AG10803 (cell line): ENCODE data around the gene RAP1GAP.

Experiments used
- DNase-seq: peaks from one replicate; pipeline ENCODE4 v3.0.0; 2010; ENCODE audit warnings: low read depth
- H3K4me3 ChIP-seq: 2 replicates; pipeline ENCODE4 v1.5.1; 2011; ENCODE audit warnings: mild to moderate bottlenecking, low read length, control low read depth
- CTCF ChIP-seq: conservative IDR thresholded peaks from 2 replicates; pipeline ENCODE4 v1.5.1; 2011; ENCODE audit warnings: mild to moderate bottlenecking, low read length, control low read depth, inconsistent platforms

The RAP1GAP gene

GRCh38 chr1:21670059-21670881, 1.1 kb upstream of the RAP1GAP start:
- peak; percentile 54 for DNase-seq
- H3K4me3 ChIP-seq, result no peak overlapping the region
- no peak for TF ChIP-seq CTCF

GRCh38 chr1:21668951-21669257, 253 bp downstream of the RAP1GAP start:
- no peak for TF ChIP-seq CTCF
- no peak overlapping the region; the same call in 1 of the 2 replicates for H3K4me3 ChIP-seq
- no peak for DNase-seq

GRCh38 chr1:21668232-21668950, 766 bp downstream of the RAP1GAP start:
- no peak overlapping the region for H3K4me3 ChIP-seq
- DNase-seq, result no peak
- no peak for TF ChIP-seq CTCF

GRCh38 chr1:21667348-21668231, 1.6 kb downstream of the RAP1GAP start:
- no peak overlapping the region for H3K4me3 ChIP-seq
- no peak for TF ChIP-seq CTCF

GRCh38 chr1:21666576-21667320, 2.4 kb downstream of the RAP1GAP start:
- no peak overlapping the region for H3K4me3 ChIP-seq
- TF ChIP-seq CTCF, result no peak
- DNase-seq, result no peak

More at GRCh38 chr1:21667348-21668231, 1.6 kb downstream of the RAP1GAP start:
- DNase-seq, result no peak

- DNase-seq, result peak; percentile 25
- H3K4me3 ChIP-seq, result no peak overlapping the region
- TF ChIP-seq CTCF, result no peak
Measured at GRCh38 chr1:21665711-21666575, 3.2 kb downstream of the RAP1GAP start.
